ENCODE measurements around the gene PADI3. TPM values are rescaled to one million over a fixed set of nuclear protein-coding genes. Genes with fewer than 3 reads are reported as not detected.

Gene PADI3
- total and polyA plus RNA-seq, 2 experiments from 2014 or later: 0.37 to 0.80 TPM

DNA sequence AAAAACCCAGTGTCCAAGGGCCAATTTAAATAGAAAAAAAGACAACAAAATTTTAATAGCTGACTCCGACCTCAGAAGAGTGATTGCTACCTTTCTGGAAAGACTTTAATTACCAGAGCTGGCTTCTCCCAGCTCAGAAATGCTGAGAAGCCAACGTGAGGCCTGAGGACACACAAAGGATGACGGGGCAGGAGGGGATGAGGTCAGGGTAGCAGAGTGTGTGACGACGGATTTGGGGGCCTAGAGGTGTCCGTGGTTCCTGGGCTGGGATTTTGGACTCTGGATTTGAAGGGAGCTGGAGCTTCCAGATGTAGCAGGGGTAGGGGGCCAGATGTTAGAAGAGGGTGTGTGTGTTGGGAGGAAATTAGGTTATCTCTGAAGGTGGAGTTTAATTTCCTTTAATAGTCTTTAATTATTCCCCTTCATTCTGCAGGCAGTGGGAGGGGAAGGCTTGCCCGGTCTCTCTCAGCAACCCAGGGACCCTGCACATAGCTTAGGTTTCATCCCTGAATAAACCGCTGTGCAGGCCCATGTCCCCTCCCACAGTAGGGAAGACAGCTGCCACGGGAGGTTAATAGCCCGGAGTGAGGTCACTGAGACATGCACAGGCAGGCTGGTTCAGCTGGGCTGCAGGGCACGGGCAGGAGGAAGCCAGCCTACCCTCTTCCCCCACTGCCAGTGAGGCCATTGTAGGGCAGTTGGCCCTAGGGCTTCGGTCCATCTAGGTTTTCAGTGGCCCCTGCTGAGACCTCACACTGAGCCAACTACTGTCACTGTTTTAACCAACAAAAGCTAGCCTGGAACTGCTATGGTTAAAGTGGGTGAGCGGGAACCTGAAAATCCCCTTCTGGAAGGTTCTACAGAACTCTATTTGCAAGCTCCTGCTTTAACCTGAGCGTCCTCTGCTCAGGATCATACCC, 3.8 kb upstream of the PADI3 start:
- H3K4me1 Mint-ChIP-seq: peaks cover 14% of the 10 kb centered on the region; the same call in 2 of the 3 replicates

More for the DNA sequence above, 3.8 kb upstream of the PADI3 start:
- Histone ChIP-seq H3K4me3 (no peak overlapping the region), H3K36me3 (ENCODE audit: insufficient read depth) (no peaks in the 10 kb centered on the region), H3K27me3 (ENCODE audit: insufficient read depth) (no peaks in the 10 kb centered on the region), H3K9me2 (ENCODE audit: insufficient read depth) (no peaks in the 10 kb centered on the region), H3K4me2 (no peak overlapping the region), H3K27ac (ENCODE audit: low read depth) (no peak overlapping the region), H3K79me2 (replicated peaks; ENCODE audit: insufficient read depth) (no peaks in the 10 kb centered on the region), H2AFZ (peak overlapping the region; percentile 63; the same call in 1 of the 2 replicates), H4K20me1 (replicated peaks; ENCODE audit: insufficient read depth) (no peaks in the 10 kb centered on the region), H3F3A (replicated peaks; ENCODE audit: low read depth) (no peaks in the 10 kb centered on the region), H3K4me1 (ENCODE audit: insufficient read depth) (peaks cover 5% of the 10 kb centered on the region; the same call in 1 of the 2 replicates)
- H3K27ac Mint-ChIP-seq: no peak overlapping the region
- no peak; the same call in 2 of the 3 replicates for ATAC-seq
- TF ChIP-seq ZNF114 (CRISPR knock-in tag; IDR thresholded peaks at IDR 0.05): no peak
- TF ChIP-seq POLR2AphosphoS5 (IDR thresholded peaks at IDR 0.05; ENCODE audit: low read depth): no peak
- no peak for TF ChIP-seq NANOG (IDR thresholded peaks at IDR 0.05; ENCODE audit: borderline replicate concordance)
- TF ChIP-seq, protein P1, sequence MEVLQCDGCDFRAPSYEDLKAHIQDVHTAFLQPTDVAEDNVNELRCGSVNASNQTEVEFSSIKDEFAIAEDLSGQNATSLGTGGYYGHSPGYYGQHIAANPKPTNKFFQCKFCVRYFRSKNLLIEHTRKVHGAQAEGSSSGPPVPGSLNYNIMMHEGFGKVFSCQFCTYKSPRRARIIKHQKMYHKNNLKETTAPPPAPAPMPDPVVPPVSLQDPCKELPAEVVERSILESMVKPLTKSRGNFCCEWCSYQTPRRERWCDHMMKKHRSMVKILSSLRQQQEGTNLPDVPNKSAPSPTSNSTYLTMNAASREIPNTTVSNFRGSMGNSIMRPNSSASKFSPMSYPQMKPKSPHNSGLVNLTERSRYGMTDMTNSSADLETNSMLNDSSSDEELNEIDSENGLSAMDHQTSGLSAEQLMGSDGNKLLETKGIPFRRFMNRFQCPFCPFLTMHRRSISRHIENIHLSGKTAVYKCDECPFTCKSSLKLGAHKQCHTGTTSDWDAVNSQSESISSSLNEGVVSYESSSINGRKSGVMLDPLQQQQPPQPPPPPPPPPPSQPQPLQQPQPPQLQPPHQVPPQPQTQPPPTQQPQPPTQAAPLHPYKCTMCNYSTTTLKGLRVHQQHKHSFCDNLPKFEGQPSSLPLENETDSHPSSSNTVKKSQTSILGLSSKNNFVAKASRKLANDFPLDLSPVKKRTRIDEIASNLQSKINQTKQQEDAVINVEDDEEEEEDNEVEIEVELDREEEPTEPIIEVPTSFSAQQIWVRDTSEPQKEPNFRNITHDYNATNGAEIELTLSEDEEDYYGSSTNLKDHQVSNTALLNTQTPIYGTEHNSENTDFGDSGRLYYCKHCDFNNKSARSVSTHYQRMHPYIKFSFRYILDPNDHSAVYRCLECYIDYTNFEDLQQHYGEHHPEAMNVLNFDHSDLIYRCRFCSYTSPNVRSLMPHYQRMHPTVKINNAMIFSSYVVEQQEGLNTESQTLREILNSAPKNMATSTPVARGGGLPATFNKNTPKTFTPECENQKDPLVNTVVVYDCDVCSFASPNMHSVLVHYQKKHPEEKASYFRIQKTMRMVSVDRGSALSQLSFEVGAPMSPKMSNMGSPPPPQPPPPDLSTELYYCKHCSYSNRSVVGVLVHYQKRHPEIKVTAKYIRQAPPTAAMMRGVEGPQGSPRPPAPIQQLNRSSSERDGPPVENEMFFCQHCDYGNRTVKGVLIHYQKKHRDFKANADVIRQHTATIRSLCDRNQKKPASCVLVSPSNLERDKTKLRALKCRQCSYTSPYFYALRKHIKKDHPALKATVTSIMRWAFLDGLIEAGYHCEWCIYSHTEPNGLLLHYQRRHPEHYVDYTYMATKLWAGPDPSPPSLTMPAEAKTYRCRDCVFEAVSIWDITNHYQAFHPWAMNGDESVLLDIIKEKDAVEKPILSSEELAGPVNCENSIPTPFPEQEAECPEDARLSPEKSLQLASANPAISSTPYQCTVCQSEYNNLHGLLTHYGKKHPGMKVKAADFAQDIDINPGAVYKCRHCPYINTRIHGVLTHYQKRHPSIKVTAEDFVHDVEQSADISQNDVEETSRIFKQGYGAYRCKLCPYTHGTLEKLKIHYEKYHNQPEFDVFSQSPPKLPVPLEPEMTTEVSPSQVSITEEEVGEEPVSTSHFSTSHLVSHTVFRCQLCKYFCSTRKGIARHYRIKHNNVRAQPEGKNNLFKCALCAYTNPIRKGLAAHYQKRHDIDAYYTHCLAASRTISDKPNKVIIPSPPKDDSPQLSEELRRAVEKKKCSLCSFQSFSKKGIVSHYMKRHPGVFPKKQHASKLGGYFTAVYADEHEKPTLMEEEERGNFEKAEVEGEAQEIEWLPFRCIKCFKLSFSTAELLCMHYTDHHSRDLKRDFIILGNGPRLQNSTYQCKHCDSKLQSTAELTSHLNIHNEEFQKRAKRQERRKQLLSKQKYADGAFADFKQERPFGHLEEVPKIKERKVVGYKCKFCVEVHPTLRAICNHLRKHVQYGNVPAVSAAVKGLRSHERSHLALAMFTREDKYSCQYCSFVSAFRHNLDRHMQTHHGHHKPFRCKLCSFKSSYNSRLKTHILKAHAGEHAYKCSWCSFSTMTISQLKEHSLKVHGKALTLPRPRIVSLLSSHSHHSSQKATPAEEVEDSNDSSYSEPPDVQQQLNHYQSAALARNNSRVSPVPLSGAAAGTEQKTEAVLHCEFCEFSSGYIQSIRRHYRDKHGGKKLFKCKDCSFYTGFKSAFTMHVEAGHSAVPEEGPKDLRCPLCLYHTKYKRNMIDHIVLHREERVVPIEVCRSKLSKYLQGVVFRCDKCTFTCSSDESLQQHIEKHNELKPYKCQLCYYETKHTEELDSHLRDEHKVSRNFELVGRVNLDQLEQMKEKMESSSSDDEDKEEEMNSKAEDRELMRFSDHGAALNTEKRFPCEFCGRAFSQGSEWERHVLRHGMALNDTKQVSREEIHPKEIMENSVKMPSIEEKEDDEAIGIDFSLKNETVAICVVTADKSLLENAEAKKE (CRISPR knock-in tag; IDR thresholded peaks at IDR 0.05): no peak
- no peak for TF ChIP-seq JUNB (IDR thresholded peaks at IDR 0.05; ENCODE audit: unreplicated experiment)
- TF ChIP-seq CREB1 (CRISPR knock-in tag; IDR thresholded peaks at IDR 0.05; ENCODE audit: low read depth): no peak
- TF ChIP-seq, protein P2, sequence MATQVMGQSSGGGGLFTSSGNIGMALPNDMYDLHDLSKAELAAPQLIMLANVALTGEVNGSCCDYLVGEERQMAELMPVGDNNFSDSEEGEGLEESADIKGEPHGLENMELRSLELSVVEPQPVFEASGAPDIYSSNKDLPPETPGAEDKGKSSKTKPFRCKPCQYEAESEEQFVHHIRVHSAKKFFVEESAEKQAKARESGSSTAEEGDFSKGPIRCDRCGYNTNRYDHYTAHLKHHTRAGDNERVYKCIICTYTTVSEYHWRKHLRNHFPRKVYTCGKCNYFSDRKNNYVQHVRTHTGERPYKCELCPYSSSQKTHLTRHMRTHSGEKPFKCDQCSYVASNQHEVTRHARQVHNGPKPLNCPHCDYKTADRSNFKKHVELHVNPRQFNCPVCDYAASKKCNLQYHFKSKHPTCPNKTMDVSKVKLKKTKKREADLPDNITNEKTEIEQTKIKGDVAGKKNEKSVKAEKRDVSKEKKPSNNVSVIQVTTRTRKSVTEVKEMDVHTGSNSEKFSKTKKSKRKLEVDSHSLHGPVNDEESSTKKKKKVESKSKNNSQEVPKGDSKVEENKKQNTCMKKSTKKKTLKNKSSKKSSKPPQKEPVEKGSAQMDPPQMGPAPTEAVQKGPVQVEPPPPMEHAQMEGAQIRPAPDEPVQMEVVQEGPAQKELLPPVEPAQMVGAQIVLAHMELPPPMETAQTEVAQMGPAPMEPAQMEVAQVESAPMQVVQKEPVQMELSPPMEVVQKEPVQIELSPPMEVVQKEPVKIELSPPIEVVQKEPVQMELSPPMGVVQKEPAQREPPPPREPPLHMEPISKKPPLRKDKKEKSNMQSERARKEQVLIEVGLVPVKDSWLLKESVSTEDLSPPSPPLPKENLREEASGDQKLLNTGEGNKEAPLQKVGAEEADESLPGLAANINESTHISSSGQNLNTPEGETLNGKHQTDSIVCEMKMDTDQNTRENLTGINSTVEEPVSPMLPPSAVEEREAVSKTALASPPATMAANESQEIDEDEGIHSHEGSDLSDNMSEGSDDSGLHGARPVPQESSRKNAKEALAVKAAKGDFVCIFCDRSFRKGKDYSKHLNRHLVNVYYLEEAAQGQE (IDR thresholded peaks at IDR 0.05; ENCODE audit: unreplicated experiment): no peak
- TF ChIP-seq ZNF331 (CRISPR knock-in tag; IDR thresholded peaks at IDR 0.05; ENCODE audit: low read depth): no peak
- TF ChIP-seq, protein P3, sequence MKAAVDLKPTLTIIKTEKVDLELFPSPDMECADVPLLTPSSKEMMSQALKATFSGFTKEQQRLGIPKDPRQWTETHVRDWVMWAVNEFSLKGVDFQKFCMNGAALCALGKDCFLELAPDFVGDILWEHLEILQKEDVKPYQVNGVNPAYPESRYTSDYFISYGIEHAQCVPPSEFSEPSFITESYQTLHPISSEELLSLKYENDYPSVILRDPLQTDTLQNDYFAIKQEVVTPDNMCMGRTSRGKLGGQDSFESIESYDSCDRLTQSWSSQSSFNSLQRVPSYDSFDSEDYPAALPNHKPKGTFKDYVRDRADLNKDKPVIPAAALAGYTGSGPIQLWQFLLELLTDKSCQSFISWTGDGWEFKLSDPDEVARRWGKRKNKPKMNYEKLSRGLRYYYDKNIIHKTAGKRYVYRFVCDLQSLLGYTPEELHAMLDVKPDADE (IDR thresholded peaks at IDR 0.05): no peak
- no peak for TF ChIP-seq STAT1 (IDR thresholded peaks at IDR 0.05; ENCODE audit: unreplicated experiment)
- no peak for TF ChIP-seq EZH2 (IDR thresholded peaks at IDR 0.05; ENCODE audit: low read depth, unreplicated experiment)
- TF ChIP-seq, protein P4, sequence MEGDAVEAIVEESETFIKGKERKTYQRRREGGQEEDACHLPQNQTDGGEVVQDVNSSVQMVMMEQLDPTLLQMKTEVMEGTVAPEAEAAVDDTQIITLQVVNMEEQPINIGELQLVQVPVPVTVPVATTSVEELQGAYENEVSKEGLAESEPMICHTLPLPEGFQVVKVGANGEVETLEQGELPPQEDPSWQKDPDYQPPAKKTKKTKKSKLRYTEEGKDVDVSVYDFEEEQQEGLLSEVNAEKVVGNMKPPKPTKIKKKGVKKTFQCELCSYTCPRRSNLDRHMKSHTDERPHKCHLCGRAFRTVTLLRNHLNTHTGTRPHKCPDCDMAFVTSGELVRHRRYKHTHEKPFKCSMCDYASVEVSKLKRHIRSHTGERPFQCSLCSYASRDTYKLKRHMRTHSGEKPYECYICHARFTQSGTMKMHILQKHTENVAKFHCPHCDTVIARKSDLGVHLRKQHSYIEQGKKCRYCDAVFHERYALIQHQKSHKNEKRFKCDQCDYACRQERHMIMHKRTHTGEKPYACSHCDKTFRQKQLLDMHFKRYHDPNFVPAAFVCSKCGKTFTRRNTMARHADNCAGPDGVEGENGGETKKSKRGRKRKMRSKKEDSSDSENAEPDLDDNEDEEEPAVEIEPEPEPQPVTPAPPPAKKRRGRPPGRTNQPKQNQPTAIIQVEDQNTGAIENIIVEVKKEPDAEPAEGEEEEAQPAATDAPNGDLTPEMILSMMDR (conservative IDR thresholded peaks at IDR 0.05; ENCODE audit: low read depth in 2 of 2): no peak
- no peak for TF ChIP-seq EZH2phosphoT487 (IDR thresholded peaks at IDR 0.05; ENCODE audit: unreplicated experiment)
- no peak overlapping the region for H3K4me3 Mint-ChIP-seq
- no peak for DNase-seq (ENCODE audit: low spot score)
- peaks cover 13% of the 10 kb centered on the region for H3K27me3 Mint-ChIP-seq (ENCODE audit: insufficient read depth, low read depth, poor library complexity)
- no peaks in the 10 kb centered on the region for H3K9me3 Mint-ChIP-seq
- H3K36me3 Mint-ChIP-seq (ENCODE audit: low read depth): no peaks in the 10 kb centered on the region

All from GM23338 (cell line).